OCI-LY1 (cell line): ENCODE results near the gene SMIM21.

Experiments used
- H2AFZ ChIP-seq: fragments of 200-600 bp; sonication (generic), shearing (Covaris generic); 2 replicates; pipeline ENCODE4 v1.6.0; 2014; ENCODE audit warnings: antibody characterized with exemption, mild to moderate bottlenecking, low read length
- H3F3A ChIP-seq: fragments of 200-600 bp; sonication (generic), shearing (Covaris generic); 2 replicates; pipeline ENCODE4 v1.6.0; 2014; ENCODE audit warnings: mild to moderate bottlenecking, antibody characterized with exemption, low read length, moderate library complexity; ENCODE audit not compliant: insufficient read depth
- H3K27ac ChIP-seq: fragments of 200-600 bp; sonication (generic); 2 replicates; pipeline ENCODE4 v1.5.1; 2014; ENCODE audit warnings: low read length, mixed run types, mild to moderate bottlenecking, low read depth; ENCODE audit not compliant: poor library complexity, severe bottlenecking
- H3K27me3 ChIP-seq: fragments of 200-600 bp; sonication (generic); 2 replicates; pipeline ENCODE4 v1.6.0; 2014; ENCODE audit warnings: antibody characterized with exemption, mild to moderate bottlenecking, low read length, moderate library complexity; ENCODE audit not compliant: insufficient read depth
- H3K36me3 ChIP-seq: fragments of 200-600 bp; sonication (generic); 2 replicates; pipeline ENCODE4 v1.6.1; 2014; ENCODE audit warnings: mild to moderate bottlenecking, antibody characterized with exemption, low read length, moderate library complexity, mixed read lengths; ENCODE audit not compliant: insufficient read depth
- H3K4me1 ChIP-seq: fragments of 200-600 bp; sonication (generic); 2 replicates; pipeline ENCODE4 v1.5.1; 2014; ENCODE audit warnings: mild to moderate bottlenecking, low read length, moderate library complexity; ENCODE audit not compliant: insufficient read depth, severe bottlenecking
- H3K4me2 ChIP-seq: fragments of 200-600 bp; sonication (generic), shearing (Covaris generic); 2 replicates; pipeline ENCODE4 v1.6.1; 2014; ENCODE audit warnings: low read length
- H3K4me3 ChIP-seq: fragments of 200-600 bp; sonication (generic); 2 replicates; pipeline ENCODE4 v1.5.1; 2014; ENCODE audit warnings: low read length, low read depth, mild to moderate bottlenecking, mixed read lengths; ENCODE audit not compliant: poor library complexity, severe bottlenecking
- H3K79me2 ChIP-seq: fragments of 200-600 bp; shearing (Covaris generic); 2 replicates; pipeline ENCODE4 v1.6.1; 2016; ENCODE audit warnings: mixed run types, low read length, mixed read lengths; ENCODE audit not compliant: insufficient read depth
- H3K9ac ChIP-seq: fragments of 200-600 bp; sonication (generic), shearing (Covaris generic); 2 replicates; pipeline ENCODE4 v1.6.1; 2014; ENCODE audit warnings: mild to moderate bottlenecking, low read length, mixed read lengths
- H3K9me2 ChIP-seq: fragments of 200-600 bp; sonication (generic), shearing (Covaris generic); 2 replicates; pipeline ENCODE4 v1.6.1; 2014; ENCODE audit warnings: low read depth, mild to moderate bottlenecking, low read length, mixed read lengths
- H3K9me3 ChIP-seq: fragments of 200-600 bp; shearing (Covaris generic); 2 replicates; pipeline ENCODE4 v1.6.1; 2014; ENCODE audit warnings: low read length, mixed read lengths
- H4K20me1 ChIP-seq: fragments of 200-600 bp; sonication (generic), shearing (Covaris generic); 2 replicates; pipeline ENCODE4 v1.6.0; 2016; ENCODE audit warnings: mild to moderate bottlenecking, low read length; ENCODE audit not compliant: insufficient read depth
- EZH2 ChIP-seq: fragments of 200-600 bp; sonication (generic), shearing (Covaris generic); IDR thresholded peaks from 2 replicates; pipeline ENCODE4 v1.8.0; 2017; ENCODE audit warnings: borderline replicate concordance, mixed run types, mild to moderate bottlenecking, antibody characterized with exemption, low read length, moderate library complexity, mixed read lengths
- TF ChIP-seq, protein P1 (sequence below): fragments of 200-600 bp; sonication (generic), shearing (Covaris generic); IDR thresholded peaks from 2 replicates; pipeline ENCODE4 v1.5.1; 2017; ENCODE audit warnings: mild to moderate bottlenecking, antibody characterized with exemption, low read length, moderate library complexity, mixed read lengths

The SMIM21 gene

DNA sequence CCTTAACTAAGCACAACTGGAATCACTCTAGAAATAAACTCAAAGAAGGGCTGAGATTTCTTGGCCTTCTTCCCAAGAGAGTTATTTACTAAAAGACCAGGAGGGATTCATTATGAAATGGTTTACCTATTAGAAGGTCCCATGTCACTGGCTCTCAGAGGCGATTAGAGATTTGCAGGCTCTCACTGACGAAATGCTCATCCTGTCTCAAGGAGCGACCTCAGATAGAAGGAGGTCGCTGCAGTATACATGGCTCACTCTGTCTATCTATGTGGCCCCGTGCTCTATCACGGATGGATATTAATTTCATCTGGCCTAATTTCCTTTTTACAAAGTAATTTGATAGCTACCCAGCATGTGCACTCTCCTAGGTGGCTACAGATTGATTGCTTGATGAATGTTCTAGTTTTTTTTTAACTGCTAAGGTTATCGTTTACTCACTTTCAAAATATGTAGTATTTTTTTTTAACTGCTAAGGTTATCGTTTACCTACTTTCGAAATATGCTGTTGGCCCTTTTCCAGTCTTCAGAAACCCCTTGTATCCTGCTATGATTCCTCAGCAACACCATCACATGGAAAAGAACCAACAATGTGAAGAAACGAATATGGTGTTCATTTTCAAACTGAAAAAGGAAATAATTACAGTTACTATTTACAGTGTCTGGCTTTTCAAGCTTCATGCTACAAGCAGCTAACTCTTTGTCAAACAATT lies 9.1 kb downstream of the SMIM21 start:
- Histone ChIP-seq H3K79me2 (no peaks in the 10 kb centered on the region), H2AFZ (no peak overlapping the region), H3K36me3 (no peaks in the 10 kb centered on the region), H3K9me3 (no peaks in the 10 kb centered on the region), H3K4me2 (no peak overlapping the region), H3K9ac (no peak overlapping the region), H3K27ac (no peak overlapping the region), H4K20me1 (no peaks in the 10 kb centered on the region), H3F3A (no peaks in the 10 kb centered on the region), H3K9me2 (no peaks in the 10 kb centered on the region), H3K27me3 (no peaks in the 10 kb centered on the region), H3K4me1 (no peaks in the 10 kb centered on the region), H3K4me3 (no peak overlapping the region)
- TF ChIP-seq, protein P1, sequence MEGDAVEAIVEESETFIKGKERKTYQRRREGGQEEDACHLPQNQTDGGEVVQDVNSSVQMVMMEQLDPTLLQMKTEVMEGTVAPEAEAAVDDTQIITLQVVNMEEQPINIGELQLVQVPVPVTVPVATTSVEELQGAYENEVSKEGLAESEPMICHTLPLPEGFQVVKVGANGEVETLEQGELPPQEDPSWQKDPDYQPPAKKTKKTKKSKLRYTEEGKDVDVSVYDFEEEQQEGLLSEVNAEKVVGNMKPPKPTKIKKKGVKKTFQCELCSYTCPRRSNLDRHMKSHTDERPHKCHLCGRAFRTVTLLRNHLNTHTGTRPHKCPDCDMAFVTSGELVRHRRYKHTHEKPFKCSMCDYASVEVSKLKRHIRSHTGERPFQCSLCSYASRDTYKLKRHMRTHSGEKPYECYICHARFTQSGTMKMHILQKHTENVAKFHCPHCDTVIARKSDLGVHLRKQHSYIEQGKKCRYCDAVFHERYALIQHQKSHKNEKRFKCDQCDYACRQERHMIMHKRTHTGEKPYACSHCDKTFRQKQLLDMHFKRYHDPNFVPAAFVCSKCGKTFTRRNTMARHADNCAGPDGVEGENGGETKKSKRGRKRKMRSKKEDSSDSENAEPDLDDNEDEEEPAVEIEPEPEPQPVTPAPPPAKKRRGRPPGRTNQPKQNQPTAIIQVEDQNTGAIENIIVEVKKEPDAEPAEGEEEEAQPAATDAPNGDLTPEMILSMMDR = no peak
- TF ChIP-seq EZH2 = no peak

DNA sequence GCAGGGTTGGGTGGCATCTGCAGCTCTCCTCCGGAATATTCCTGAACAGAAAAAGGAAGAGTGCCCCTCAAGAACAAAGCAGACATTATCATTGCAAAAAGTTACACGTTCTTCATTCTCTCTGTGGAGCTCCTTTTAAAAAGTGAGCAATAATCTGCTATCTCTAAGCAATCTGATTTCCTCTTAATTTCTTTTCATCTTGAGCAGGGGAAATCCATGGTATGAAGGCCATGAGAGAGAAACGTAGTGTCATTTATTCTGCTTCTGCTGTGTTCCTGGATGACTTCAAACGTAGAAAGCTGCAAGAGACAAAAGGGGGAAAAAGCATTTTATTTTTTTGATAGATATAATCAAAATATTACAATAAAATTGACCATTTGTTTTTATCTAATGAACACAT lies 16.9 kb downstream of the SMIM21 start:
- Histone ChIP-seq H3K9me3 (no peaks in the 10 kb centered on the region), H3K27ac (no peak overlapping the region), H3K9ac (no peak overlapping the region), H2AFZ (no peak overlapping the region), H3K27me3 (no peaks in the 10 kb centered on the region), H3K9me2 (no peaks in the 10 kb centered on the region), H3F3A (no peaks in the 10 kb centered on the region), H4K20me1 (no peaks in the 10 kb centered on the region), H3K4me1 (no peaks in the 10 kb centered on the region), H3K4me2 (no peak overlapping the region), H3K36me3 (no peaks in the 10 kb centered on the region), H3K79me2 (no peaks in the 10 kb centered on the region), H3K4me3 (no peak overlapping the region)
- TF ChIP-seq, protein P1 = no peak
- no peak for TF ChIP-seq EZH2

DNA sequence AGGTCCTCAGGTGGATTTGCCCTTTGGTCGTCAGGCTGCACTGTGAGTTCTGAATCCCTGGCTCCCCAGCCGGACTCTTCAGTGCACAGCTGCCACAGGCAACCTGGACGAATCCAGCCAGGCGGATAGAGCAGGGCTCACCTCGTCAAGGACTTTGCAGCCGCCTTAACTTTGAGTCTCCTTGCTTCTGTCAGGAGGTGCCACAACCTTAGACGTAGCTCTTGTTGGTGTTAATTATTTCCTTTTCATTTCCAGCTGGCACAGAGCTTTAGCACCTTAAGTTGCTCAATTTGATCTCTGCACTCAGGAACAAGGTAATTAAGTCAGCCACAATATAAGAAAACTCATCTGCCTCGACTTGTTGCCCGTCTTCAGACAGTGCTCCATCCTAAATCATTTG lies 17.7 kb downstream of the SMIM21 start:
- H3F3A ChIP-seq = no peaks in the 10 kb centered on the region
- no peaks in the 10 kb centered on the region for H4K20me1 ChIP-seq
- no peak overlapping the region for H3K4me2 ChIP-seq
- no peaks in the 10 kb centered on the region for H3K9me2 ChIP-seq
- H3K4me3 ChIP-seq = no peak overlapping the region
- no peaks in the 10 kb centered on the region for H3K36me3 ChIP-seq
- no peaks in the 10 kb centered on the region for H3K4me1 ChIP-seq
- H2AFZ ChIP-seq = no peak overlapping the region
- no peak overlapping the region for H3K9ac ChIP-seq
- no peak for TF ChIP-seq EZH2
- TF ChIP-seq, protein P1 = no peak
- H3K9me3 ChIP-seq = no peaks in the 10 kb centered on the region
- H3K79me2 ChIP-seq = no peaks in the 10 kb centered on the region
- H3K27ac ChIP-seq = no peak overlapping the region
- H3K27me3 ChIP-seq = no peaks in the 10 kb centered on the region
